Measurements from ENCODE around the gene ZNF841. TPM values are rescaled to one million over a fixed set of nuclear protein-coding genes. Genes with fewer than 3 reads are reported as not detected.

Gene ZNF841
- total RNA-seq, result 21.5 and 43.4 TPM in 2 replicates

GRCh38 chr19:52095172-52096014 is at the start of gene ZNF841:
TSS of gene ZNF841 (minus strand) at chr19:52095765. CDS start at chr19:52084801, 10,964 bp downstream.

DNA sequence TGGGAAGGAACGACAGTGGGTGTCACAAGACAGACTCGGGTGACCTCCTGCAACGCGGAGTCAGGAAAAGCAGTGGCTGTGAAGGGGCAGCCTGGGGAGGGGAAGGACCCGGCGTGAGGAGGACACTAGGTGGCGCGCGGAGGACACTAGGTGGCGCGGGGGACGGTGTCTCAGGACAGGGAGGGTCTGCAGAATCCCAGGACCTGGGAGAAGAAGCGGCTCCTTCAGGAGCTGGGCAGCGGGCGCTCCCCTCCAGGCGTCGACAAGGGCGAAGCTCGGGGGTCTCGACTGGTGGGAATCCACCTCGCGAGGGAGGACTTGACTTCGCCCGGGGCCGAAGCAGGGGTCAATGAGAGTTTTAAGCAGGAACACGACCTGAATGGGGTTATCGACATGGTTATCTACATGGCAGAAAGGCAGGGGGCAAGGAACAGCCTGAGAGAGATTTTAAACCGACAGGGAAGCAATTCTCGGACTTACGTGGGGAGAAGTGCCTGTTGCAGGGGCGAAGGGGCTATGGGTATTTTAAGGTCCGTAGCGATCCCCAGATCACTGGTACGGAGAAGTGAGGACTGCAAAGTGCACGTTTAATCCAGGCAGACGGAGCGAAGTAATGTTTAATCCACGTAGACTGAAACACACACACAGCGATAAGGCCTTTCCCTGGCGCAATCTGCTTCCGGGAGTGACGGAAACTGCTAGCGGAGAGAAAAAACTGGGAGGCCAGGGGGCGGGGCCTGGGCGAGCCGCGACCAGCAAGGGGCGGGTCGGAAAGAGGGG is 43.9 kb upstream of the ZNF841 start, which contains the start of gene ZNF616:
ZNF616 (minus strand) TSS at position 687 of the 780 bp plus-strand sequence. CDS start 9,426 bp downstream, outside the sequence.

DNA sequence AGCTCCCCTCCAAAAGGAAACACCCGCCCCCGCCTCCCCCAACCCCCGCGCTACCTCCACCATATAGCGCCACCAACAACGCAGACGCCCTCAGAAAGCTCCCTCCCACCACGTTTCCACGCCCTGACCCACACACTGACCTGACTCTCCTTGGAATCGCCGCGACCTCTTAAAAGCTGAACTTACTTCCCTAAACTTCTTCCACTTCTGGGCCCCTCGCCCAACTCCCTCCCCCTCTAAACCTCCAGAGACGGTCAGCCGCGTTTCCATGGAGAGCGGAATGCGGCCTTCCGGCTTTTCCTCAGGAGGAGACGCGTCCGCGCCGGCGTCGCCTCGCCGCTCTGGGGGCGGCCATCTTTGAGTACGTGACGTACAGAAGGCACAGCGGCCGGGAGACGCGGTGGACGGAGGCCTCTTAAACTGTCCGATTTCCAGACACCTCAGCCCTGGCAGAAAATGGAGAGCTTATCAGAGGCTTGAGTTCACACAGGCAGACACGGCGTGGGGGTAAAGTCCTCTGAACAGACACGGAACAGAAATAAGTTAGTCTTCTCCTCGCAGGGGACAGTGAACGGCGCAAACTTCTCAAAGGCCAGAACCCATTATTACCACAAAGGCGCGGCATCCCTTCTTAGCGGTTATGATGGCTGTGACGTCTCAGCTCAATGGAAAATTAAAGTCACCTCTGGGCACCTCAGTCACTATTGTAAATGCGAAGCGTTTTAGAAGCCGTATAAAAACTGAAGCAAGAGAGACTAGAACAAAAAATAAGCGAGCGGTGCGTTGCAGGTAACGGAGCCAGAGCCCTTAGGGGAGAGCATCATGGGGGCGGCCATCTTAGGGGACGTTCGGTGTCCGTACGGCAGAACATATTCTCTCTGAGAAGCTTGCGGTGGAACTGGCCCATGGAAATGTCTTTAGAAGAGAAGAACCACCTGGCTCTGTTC is 46.7 kb downstream of the ZNF841 start, which contains the start of gene ZNF432:
ZNF432 (minus strand) TSS at position 284 of the 947 bp plus-strand sequence. CDS start 1,970 bp downstream, outside the sequence.

GRCh38 chr19:52028027-52028779 is 67.4 kb downstream of the ZNF841 start, which contains the start of gene ZNF614:
TSS of gene ZNF614 (minus strand) at chr19:52028379. CDS start at chr19:52025745, 2,634 bp downstream.

Other genes starting within 250 kb of the ZNF841 start
- 7.7 and 11.3 TPM in 2 replicates for gene ZNF577, start 207.8 kb downstream of the ZNF841 start, total RNA-seq
- gene ZNF649, start 190.7 kb downstream of the ZNF841 start, total RNA-seq, result 6.5 and 7.3 TPM in 2 replicates
- gene ZNF613, start 168.3 kb downstream of the ZNF841 start, total RNA-seq, result 4.2 and 8.7 TPM in 2 replicates
- gene ZNF350, start 108.9 kb downstream of the ZNF841 start, total RNA-seq, result 8.2 and 14.1 TPM in 2 replicates
- 11.5 and 20.0 TPM in 2 replicates for gene ZNF615, start 87.6 kb downstream of the ZNF841 start, total RNA-seq
- 10.7 and 12.7 TPM in 2 replicates for gene ZNF614, start 67.4 kb downstream of the ZNF841 start, total RNA-seq
- 8.8 and 14.7 TPM in 2 replicates for gene ZNF432, start 46.9 kb downstream of the ZNF841 start, total RNA-seq
- gene ZNF616, start 44.2 kb upstream of the ZNF841 start, total RNA-seq, result 12.8 and 18.3 TPM in 2 replicates
- gene ZNF836, start 75.9 kb upstream of the ZNF841 start, total RNA-seq, result 3.1 and 7.6 TPM in 2 replicates
- gene PPP2R1A, start 94.3 kb upstream of the ZNF841 start, total RNA-seq, result 146 and 178 TPM in 2 replicates
- gene ZNF766, start 173.8 kb upstream of the ZNF841 start, total RNA-seq, result 9.6 and 14.7 TPM in 2 replicates
- gene ZNF480, start 201.4 kb upstream of the ZNF841 start, total RNA-seq, result 4.2 and 5.0 TPM in 2 replicates
- gene ZNF610, start 240.5 kb upstream of the ZNF841 start, total RNA-seq, result 2.5 and 4.8 TPM in 2 replicates

All from regular cardiac myocyte (primary cell).